ENCODE measurements around the gene SLX9.

SLX9 gene

GRCh38 chr21:44931501-44932407 is 8.1 kb upstream of the SLX9 start:
- DNase-seq = no peak

DNA sequence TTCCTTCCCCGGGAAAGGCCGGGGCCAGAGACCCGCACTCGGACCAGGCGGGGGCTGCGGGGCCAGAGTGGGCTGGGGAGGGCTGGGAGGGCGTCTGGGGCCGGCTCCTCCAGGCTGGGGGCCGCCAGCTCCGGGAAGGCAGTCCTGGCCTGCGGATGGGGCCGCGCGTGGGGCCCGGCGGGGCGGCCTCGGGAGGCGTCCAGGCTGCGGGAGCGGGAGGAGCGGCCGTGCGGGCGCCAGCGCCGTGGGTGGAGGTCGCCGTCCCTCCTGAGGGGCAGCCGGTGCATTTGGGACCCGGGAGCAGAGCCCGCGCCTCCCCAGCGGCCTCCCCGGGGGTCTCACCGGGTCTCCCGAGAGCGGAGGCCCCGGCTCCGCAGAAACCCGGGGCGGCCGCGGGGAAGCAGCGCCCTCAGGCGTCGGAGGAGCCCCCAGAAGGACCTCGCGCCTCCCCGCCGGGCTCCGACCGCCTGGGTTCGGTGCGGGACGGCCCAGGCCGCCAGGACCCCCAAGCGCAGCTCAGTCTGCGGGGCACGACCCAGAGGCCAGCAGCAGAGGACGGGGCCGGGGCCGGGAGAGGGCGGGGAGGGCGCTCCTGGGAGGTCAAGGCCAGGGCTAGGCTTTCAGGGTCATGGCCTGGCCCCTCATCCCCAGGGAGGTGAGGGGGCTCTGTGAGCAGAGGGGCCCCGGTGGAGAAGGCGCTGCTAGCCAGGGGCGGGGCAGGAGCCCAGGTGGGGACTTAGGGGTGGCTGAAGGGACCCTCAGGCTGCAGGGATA is 7.2 kb upstream of the SLX9 start:
- no peak for DNase-seq

- DNase-seq = no peak
Measured at GRCh38 chr21:44933199-44933917, 6.5 kb upstream of the SLX9 start.

- DNase-seq = no peak
Measured at GRCh38 chr21:44933918-44934260, 5.9 kb upstream of the SLX9 start.

- no peak for DNase-seq
Measured at GRCh38 chr21:44934276-44934675, 5.6 kb upstream of the SLX9 start.

DNA sequence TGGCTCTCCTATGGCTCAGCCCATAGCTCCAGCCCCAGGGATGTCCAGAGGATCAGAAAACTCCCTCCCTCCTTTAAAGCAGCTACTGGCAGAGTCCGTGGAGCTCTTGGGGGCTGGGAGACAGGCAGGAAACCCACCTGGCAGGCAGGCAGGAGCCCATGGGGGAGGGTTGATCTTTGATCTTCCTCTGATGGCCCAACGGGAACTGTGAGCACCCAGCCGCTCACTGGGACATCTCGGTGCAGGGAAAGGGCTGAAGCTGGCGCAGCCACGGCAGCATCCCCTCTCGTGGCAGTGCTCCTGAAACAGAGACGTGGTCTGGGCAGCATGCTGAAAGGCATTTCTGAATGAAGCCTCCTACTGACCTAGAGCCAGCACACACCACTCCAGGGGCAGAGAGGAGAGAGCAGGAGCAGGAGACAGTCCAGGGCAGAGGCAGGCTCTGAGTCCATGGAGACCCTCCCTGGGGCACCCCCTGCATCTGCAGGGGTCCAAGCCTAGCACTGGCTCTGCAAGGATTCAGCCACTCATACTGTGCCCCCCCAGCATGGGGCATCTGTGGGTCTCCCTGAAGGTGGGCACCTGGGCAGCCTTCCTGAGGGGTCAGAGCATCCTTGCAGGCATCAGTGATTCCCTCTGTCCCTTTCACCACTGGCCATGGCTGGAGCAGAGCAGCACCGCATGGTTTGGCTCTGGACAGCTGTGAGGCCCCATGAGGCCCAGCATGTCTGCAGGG is 4.9 kb upstream of the SLX9 start:
- DNase-seq = no peak

DNA sequence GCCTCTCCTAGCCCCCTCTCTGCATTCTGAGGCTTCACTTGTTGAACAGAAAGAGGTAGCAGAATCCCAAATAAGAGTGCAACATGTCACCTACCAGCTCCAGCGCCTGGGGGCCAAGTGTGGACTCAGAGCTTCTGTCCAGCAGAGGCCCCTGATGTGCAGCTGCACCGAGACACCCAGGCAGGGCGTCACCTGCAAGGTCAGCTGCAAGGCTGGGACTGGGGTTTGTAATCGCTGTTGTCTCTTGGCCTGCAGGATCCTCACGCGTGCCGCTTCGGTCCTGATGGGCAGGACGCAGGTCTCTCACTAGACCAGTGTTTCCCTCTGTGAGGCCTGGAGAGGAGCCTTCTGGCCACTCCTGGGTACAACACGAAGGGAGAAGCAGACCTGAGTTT is 4.3 kb upstream of the SLX9 start:
- DNase-seq = no peak

- DNase-seq = no peak
Measured at GRCh38 chr21:44938772-44939531, 877 bp upstream of the SLX9 start.

GRCh38 chr21:44940116-44940631 is 345 bp downstream of the SLX9 start:
- DNase-seq = no peak

GRCh38 chr21:44941567-44941966 is 1.7 kb downstream of the SLX9 start:
- no peak for DNase-seq

- DNase-seq = no peak
Measured at GRCh38 chr21:44942566-44942965, 2.7 kb downstream of the SLX9 start.

DNA sequence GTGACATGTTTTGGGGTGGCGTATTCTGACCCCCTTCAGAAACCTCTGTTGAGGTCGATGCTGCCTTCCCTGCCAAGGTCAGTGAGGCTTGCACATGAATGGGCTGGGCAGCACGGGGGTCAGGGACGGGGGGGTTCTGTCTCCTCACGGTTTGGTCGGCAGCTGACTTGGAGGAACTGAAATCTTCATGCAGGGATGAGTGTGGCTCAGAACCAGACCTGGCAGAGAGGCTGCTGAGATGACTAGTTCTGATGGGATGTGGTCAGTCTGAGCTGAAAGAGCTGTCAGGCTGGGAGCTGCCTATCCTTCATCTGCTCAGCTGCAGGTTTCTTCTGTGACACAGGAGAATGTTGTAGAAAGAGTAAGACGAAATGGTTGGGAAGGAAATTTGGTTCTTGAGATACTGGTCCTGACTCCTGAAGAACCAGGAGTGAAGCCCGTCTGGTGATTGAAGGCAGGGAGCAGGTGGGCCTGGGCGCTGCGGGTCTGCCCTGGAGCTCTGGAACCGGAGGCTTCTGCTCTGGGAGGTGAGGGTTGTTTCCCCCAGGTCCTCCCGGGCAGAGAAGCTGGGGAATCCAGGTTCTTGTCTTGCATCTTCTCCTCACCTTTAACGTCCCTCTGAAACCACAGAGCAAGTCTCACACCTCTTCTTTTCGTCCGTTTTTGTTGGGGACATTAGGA is 3.3 kb downstream of the SLX9 start:
- DNase-seq = no peak

GRCh38 chr21:44943686-44944550 is 4.1 kb downstream of the SLX9 start:
- DNase-seq = no peak

DNA sequence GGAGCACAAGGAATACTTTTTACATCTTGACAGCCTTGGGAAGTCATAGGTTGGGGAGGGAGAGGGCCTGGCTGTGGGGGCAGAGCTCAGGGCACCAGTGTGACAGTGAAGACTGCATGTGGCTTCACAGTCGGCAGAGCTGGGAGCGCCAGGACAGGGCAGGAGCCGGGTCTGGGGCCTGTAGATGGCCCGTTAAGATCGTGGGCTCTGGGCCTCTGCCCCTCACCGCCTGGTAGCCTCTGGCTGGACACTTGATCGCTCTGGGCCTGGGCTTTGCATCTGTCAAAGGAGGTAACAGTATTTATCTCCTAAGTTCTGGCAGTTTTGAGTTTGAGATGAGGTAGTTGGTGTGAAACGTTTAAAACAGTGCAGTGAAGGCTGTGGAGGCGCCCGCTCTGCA is 4.8 kb downstream of the SLX9 start:
- no peak for DNase-seq

GRCh38 chr21:44946254-44947041 is 6.6 kb downstream of the SLX9 start:
- no peak for DNase-seq

- DNase-seq = no peak
Measured at GRCh38 chr21:44947111-44947929, 7.5 kb downstream of the SLX9 start.

GRCh38 chr21:44947930-44948331 is 8.1 kb downstream of the SLX9 start:
- DNase-seq = no peak

- no peak for DNase-seq
Measured at GRCh38 chr21:44948426-44949120, 8.7 kb downstream of the SLX9 start.

Data from NCI-H226 (cell line).